ENCODE results near the gene TGFBR3.
"Not testable (repeated sequence)": the region's sequence is repeated elsewhere in the genome, so short reads cannot be mapped to it uniquely, and the experiment has no call there.

Gene TGFBR3

GRCh38 chr1:91680556-91681155 is 205.3 kb downstream of the TGFBR3 start:
- DNase-seq, result no peak

GRCh38 chr1:91679446-91679845 is 206.5 kb downstream of the TGFBR3 start:
- no peak for DNase-seq
- TF ChIP-seq POLR2A (IDR thresholded peaks at IDR 0.05; ENCODE audit: low read length), result no peak
- TF ChIP-seq GATA1 (IDR thresholded peaks at IDR 0.05; ENCODE audit: low read depth, low read length), result no peak

More at GRCh38 chr1:91680556-91681155, 205.3 kb downstream of the TGFBR3 start:
- TF ChIP-seq GATA1 (IDR thresholded peaks at IDR 0.05; ENCODE audit: low read depth, low read length), result no peak
- no peak for TF ChIP-seq POLR2A (IDR thresholded peaks at IDR 0.05; ENCODE audit: low read length)

- no peak for DNase-seq
- TF ChIP-seq GATA1 (IDR thresholded peaks at IDR 0.05; ENCODE audit: low read depth, low read length) (no peak), POLR2A (IDR thresholded peaks at IDR 0.05; ENCODE audit: low read length) (no peak)
These were observed 209.9 kb downstream of the TGFBR3 start for GRCh38 chr1:91676030-91676429.

GRCh38 chr1:91674107-91674506 is 211.8 kb downstream of the TGFBR3 start:
- TF ChIP-seq POLR2A (IDR thresholded peaks at IDR 0.05; ENCODE audit: low read length), result no peak
- TF ChIP-seq GATA1 (IDR thresholded peaks at IDR 0.05; ENCODE audit: low read depth, low read length), result no peak
- DNase-seq, result no peak

- no peak for TF ChIP-seq POLR2A (IDR thresholded peaks at IDR 0.05; ENCODE audit: low read length)
- no peak for TF ChIP-seq GATA1 (IDR thresholded peaks at IDR 0.05; ENCODE audit: low read depth, low read length)
- DNase-seq, result no peak
These were observed 212.3 kb downstream of the TGFBR3 start for GRCh38 chr1:91673613-91674012.

GRCh38 chr1:91672601-91673161 is 213.3 kb downstream of the TGFBR3 start:
- no peak for DNase-seq
- TF ChIP-seq GATA1 (IDR thresholded peaks at IDR 0.05; ENCODE audit: low read depth, low read length) (no peak), POLR2A (IDR thresholded peaks at IDR 0.05; ENCODE audit: low read length) (no peak)

- TF ChIP-seq POLR2A (IDR thresholded peaks at IDR 0.05; ENCODE audit: low read length) (no peak), GATA1 (IDR thresholded peaks at IDR 0.05; ENCODE audit: low read depth, low read length) (no peak)
- no peak for DNase-seq
These were observed 215.2 kb downstream of the TGFBR3 start for GRCh38 chr1:91670781-91671180.

- TF ChIP-seq GATA1 (IDR thresholded peaks at IDR 0.05; ENCODE audit: low read depth, low read length) (no peak), POLR2A (IDR thresholded peaks at IDR 0.05; ENCODE audit: low read length) (no peak)
- DNase-seq, result no peak
These were observed 216.2 kb downstream of the TGFBR3 start for GRCh38 chr1:91669584-91670350.

GRCh38 chr1:91666651-91667050 is 219.3 kb downstream of the TGFBR3 start:
- DNase-seq, result not testable (repeated sequence)

- no peak for DNase-seq
- TF ChIP-seq POLR2A (IDR thresholded peaks at IDR 0.05; ENCODE audit: low read length), result no peak
- no peak for TF ChIP-seq GATA1 (IDR thresholded peaks at IDR 0.05; ENCODE audit: low read depth, low read length)
These were observed 224.8 kb downstream of the TGFBR3 start for GRCh38 chr1:91661121-91661520.

GRCh38 chr1:91660708-91661107 is 225.2 kb downstream of the TGFBR3 start:
- no peak for DNase-seq
- TF ChIP-seq GATA1 (IDR thresholded peaks at IDR 0.05; ENCODE audit: low read depth, low read length) (no peak), POLR2A (IDR thresholded peaks at IDR 0.05; ENCODE audit: low read length) (no peak)

- TF ChIP-seq GATA1 (IDR thresholded peaks at IDR 0.05; ENCODE audit: low read depth, low read length) (no peak), POLR2A (IDR thresholded peaks at IDR 0.05; ENCODE audit: low read length) (no peak)
- peak in 1 of 2 experiments; percentile 5 for DNase-seq
These were observed 230.0 kb downstream of the TGFBR3 start for GRCh38 chr1:91655912-91656449.

GRCh38 chr1:91653183-91653582 is 232.8 kb downstream of the TGFBR3 start:
- DNase-seq, result no peak

GRCh38 chr1:91651661-91652071 is 234.3 kb downstream of the TGFBR3 start:
- no peak for DNase-seq

More at GRCh38 chr1:91653183-91653582, 232.8 kb downstream of the TGFBR3 start:
- TF ChIP-seq POLR2A (IDR thresholded peaks at IDR 0.05; ENCODE audit: low read length) (no peak), GATA1 (IDR thresholded peaks at IDR 0.05; ENCODE audit: low read depth, low read length) (no peak)

More at GRCh38 chr1:91651661-91652071, 234.3 kb downstream of the TGFBR3 start:
- TF ChIP-seq POLR2A (IDR thresholded peaks at IDR 0.05; ENCODE audit: low read length), result no peak
- no peak for TF ChIP-seq GATA1 (IDR thresholded peaks at IDR 0.05; ENCODE audit: low read depth, low read length)

Measured in erythroblast (primary cell).